HS-5 (cell line): ENCODE results near the gene PHYKPL.

Source experiments
- DNase-seq: peaks from one replicate; pipeline ENCODE4 v3.0.0-alpha.2; 2012; ENCODE audit warnings: low read depth

PHYKPL gene

DNA sequence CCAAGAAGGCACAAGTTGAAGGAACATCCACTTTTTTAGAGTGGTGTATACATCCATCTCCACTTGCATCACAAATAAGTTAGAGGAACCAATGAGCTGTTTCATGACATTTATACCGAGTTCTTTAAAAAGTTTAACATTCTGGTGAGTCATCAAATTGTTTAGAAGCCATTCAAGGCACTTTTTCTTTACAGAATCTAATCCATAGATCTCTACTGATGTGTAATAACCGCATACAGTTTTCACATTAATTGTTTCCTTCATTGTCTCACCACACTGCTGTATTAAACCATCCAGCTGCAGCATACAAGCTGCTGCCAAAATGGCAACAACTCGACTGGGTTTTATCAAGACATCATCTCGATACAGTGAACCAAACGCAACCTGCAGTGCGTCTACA lies 46.2 kb downstream of the PHYKPL start:
- DNase-seq, result no peak

DNA sequence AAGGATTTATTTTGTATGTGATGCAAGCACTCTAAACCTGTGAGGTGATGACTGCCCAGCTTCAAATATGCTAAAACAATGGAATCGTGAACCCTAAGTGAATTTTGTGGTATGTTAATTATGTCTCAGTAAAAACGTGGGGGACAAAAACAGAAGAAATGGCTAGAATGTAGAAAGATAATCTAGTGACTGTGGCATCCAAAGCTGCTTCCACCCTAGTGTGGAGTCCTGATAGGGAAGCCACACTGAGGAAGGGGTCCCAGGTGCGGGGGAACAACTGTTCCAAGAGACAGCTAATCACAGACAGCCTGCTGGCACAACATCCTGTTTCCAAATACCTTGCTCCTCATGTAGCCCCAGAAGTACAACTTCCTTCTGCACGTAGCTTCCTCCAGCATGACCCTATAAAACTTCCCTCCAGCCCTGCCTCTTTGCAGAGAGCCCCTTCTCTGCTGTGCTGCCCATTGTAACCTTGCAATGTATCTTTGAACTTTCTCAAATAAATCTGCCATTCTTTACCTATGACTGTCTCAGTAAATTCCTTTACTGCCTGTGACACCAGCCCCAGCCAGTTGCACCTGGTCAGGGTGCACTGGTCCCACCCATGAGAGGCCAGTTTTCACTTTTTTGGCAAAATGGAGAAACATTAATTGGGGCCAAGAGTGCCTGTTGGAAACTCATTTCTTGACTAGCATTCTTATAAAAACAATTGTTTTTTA lies 50.3 kb downstream of the PHYKPL start:
- no peak for DNase-seq

GRCh38 chr5:178180141-178180863 lies 52.3 kb downstream of the PHYKPL start:
- DNase-seq, result no peak

GRCh38 chr5:178177569-178177968 lies 55.0 kb downstream of the PHYKPL start:
- DNase-seq, result no peak

DNA sequence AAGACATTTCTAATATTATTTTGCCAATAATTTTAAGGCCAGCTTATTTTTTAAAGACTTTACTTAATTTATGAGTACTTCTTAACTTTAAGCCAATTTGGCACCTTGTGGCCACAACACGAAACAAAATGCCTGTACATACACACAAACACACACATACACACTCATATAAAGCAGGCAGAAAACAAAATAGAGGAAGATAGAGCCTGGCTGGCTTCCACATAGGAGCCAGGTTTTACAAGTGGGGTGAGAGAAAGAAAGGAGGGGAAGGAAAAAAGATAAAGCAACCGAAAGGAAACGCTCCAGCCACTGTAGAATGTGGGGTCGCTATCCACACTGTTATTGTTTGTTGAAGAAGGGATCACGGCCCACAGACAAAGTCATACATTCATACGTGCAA lies 55.8 kb downstream of the PHYKPL start:
- DNase-seq, result no peak

- no peak for DNase-seq
Measured at GRCh38 chr5:178174456-178174855, 58.1 kb downstream of the PHYKPL start.

- no peak for DNase-seq
Measured at GRCh38 chr5:178170455-178170854, 62.1 kb downstream of the PHYKPL start.

- no peak for DNase-seq
Measured at GRCh38 chr5:178165581-178165980, 67.0 kb downstream of the PHYKPL start.

- DNase-seq, result no peak
Measured at GRCh38 chr5:178163772-178164735, 68.5 kb downstream of the PHYKPL start.

GRCh38 chr5:178162481-178162880 lies 70.1 kb downstream of the PHYKPL start:
- DNase-seq, result no peak

DNA sequence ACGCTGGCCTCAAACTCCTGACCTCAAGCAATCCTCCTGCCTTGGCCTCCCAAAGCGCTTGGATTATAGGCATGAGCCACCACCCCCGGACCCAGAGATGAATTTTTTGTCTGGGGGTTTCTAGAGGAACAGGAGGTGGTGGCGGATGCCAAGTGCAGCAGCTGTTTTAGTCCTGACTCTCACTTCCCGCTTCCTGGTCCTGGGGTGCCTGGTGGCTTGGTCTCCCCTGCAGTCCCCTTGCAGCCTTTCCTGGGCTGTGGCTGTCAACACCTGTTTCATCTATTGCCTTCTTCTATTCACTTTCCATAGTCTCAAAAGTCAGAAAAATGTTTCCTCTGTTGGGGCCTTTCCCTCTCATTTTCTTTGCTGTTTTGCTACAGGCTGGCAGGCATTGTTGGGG lies 72.4 kb downstream of the PHYKPL start:
- DNase-seq, result no peak
